AML-193 (cell line): ENCODE data around the gene GTF2H4.
A peak's percentile ranks its signal among the peaks of the same experiment; 100 is the strongest.

Source experiments
- DNase-seq, 2 experiments: peaks; one replicate each; lab custom pipeline; 2025; lab: John Stamatoyannopoulos, UW

The GTF2H4 gene

DNA sequence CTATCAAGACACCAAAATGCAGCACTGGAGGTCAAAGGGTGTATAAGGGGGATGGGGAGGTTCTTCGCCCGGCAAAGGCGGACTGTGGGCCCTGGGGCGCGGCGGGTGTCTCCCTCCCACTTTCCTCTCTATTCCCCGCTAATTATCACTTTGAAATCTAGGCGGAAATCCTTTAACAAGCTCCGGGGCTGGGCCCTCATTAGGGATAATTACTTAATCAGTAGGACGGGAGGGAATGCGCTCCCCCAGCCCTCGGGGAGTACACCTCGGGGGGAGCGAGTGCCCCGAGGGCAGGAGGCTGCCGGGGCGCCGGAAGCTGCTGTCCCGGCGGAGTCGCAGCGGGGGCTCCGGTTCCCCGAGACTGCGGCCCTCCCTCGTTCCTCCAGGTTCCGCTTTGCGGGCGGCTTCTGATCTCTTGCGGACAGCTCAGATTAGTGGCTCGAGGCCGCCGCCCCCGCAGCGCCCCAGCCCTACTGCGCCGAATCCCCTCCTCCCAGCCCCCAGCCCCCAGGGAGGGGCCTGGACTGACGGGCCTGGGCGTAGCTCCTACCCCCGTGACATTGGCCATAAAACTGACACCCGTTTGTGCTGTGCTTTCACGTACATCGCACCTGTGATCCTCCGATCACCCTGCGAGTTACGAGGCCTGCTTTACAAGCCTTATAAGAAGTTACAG, 47.5 kb downstream of the GTF2H4 start:
- peak; percentile 14 to 52 for DNase-seq

DNA sequence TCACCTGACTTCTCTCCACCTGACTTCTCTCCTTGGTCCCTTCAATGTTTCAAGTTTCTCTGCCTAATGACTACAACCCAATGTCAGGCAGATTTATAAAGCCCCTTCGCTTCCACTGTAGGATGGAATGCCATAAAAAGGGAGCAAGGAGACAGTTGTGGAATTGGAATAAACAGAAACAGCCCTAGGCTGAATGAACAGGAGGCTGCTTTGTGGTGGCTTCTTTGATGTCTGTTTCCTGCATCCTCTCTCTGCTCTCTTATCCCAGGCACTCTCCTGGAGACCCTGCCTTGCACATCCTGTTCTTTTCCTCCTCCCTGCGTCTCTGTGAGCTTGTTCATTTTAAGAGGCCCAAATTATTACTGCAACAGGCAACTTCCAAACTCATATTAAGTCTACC, 49.7 kb downstream of the GTF2H4 start:
- DNase-seq = no peak

DNA sequence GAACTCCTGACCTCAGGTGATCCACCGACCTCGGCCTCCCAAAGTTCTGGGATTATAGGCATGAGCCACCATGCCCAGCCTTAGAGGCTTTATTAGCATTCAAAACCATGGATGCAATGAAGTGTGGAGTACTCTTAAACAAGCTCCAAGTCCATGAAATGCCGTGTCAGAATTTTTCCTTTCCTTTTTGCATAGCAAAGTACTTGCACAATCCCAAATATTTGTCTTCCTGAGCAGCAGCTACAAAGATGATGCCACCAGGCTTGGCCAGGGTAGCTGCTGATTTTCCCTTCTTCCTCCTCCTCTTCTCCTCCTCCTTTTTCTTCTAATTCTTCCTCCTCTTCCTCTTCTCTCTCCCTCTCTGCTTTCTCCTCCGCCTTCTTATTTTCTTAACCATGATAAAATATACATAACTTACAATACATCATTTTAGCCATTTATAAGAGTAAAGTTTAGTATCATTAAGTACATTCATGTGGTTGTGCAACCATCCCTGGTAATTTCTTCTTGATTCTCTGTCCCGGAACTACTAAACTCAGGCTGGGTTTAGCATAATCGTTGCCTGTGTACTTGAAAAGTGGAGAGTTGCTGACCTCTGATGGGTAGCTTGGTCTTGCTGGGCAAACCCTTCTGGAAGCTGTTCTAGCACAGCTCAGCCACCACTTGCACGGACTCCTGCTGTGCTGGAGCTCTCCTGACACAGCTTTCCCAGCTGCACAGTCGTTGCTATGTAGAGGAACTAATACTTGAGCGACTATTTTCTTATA, 53.1 kb downstream of the GTF2H4 start:
- DNase-seq = no peak

DNA sequence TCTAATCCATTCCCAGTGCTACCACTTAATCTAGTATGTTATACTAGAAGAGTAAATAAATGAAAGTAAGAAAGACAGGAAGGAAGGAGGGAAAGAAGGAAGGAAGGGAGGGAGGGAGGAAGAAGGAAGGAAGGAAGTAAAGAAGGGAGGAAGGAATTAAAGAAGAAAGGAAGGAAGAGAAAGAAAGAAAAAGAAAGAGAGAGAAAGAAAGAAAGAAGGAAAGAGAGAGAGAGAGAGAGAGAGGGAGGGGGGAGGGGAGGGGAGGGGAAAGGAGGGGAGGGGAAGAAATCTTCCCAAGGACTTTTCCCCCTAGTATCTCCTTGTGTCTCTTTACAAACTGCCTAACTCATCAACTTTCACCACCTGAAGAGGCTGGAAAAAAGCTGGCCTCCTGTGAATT, 54.7 kb downstream of the GTF2H4 start:
- no peak for DNase-seq

DNA sequence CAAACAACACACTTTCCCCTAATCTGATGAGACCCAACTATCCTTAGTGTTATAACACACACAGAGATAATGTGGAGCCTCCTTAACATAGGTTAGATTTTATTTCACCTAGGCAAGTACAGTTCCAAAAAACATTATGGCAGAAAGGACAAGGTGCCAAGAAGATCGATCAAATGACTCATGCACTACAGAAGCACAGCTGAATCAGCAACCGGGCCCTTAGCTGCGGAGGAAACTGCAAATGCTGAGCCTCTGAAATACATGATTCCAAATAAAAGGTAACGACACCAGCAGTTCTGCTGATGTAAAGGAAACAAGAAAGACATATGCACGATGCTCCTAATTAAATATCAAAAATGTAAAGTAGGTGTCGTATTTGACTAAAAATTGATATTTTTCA, 55.6 kb downstream of the GTF2H4 start:
- no peak for DNase-seq
